B cell (primary cell): ENCODE results near the gene SMYD2. TPM values are rescaled to one million over a fixed set of nuclear protein-coding genes. Genes with fewer than 3 reads are reported as not detected.
"Not testable (repeated sequence)": the region's sequence is repeated elsewhere in the genome, so short reads cannot be mapped to it uniquely, and the experiment has no call there.

Experiments
- ATAC-seq: fragments of 200-7000 bp; cut with Tn5 transposase; one replicate; pipeline ENCODE4 v1.10.0; 2021; ENCODE audit warnings: low read depth, mild to moderate bottlenecking, moderate number of reproducible peaks, moderate library complexity
- CTCF ChIA-PET: fragments of 350-600 bp; sonication (Branson Sonifier 250); formaldehyde crosslinking; loops from one replicate; lab custom pipeline; 2021; ENCODE audit warnings: antibody characterized with exemption, inconsistent platforms; lab: Charles Lee
- POLR2A ChIA-PET: fragments of 350-600 bp; sonication (Branson Sonifier 250); formaldehyde crosslinking; loops from one replicate; lab custom pipeline; 2021; ENCODE audit warnings: antibody characterized with exemption; lab: Charles Lee
- DNase-seq: peaks from one replicate; pipeline ENCODE4 v3.0.0; 2013
- H2AFZ ChIP-seq: 2 replicates; pipeline ENCODE4 v1.6.1; 2012; ENCODE audit warnings: mild to moderate bottlenecking, low read depth, low read length; ENCODE audit not compliant: insufficient read depth, poor library complexity, severe bottlenecking
- H3K27ac ChIP-seq, 2 donors: 1 replicate in 1 of 2; 2 replicates in 1 of 2; pipeline ENCODE4 v1.5.1; 2012 to 2013; ENCODE audit warnings: low read length in 2 of 2, mild to moderate bottlenecking in 2 of 2, moderate library complexity in 1 of 2
- H3K27me3 ChIP-seq, 4 experiments: fragments of 200-600 bp in 1 of 4; sonication (generic) in 1 of 4; replicated peaks in 1 of 4; 1 replicate in 2 of 4; 2 replicates in 2 of 4; pipeline versions ENCODE4 v1.6.1 to v1.7.0; 2013 to 2016; ENCODE audit warnings: low read length in 3 of 4, mild to moderate bottlenecking in 2 of 4, mixed read lengths in 1 of 4, moderate library complexity in 1 of 4; ENCODE audit not compliant: insufficient read depth in 4 of 4, control insufficient read depth in 3 of 4; ENCODE audit errors: control extremely low read depth in 1 of 4
- H3K36me3 ChIP-seq, 2 experiments: replicated peaks in 1 of 2; 1 replicate in 1 of 2; 2 replicates in 1 of 2; pipeline versions ENCODE4 v1.6.1 to v1.7.1; 2013; ENCODE audit warnings: low read length in 1 of 2; ENCODE audit not compliant: insufficient read depth in 2 of 2, control insufficient read depth in 1 of 2; ENCODE audit errors: control extremely low read depth in 1 of 2, extremely low read depth in 1 of 2
- H3K4me1 ChIP-seq, 2 donors: fragments of 200-600 bp in 1 of 2; sonication (generic) in 1 of 2; 1 replicate in 1 of 2; 2 replicates in 1 of 2; pipeline versions ENCODE4 v1.5.1 to v1.6.1; 2013 to 2017; ENCODE audit warnings: low read length in 2 of 2; ENCODE audit not compliant: control insufficient read depth in 2 of 2, insufficient read depth in 2 of 2
- H3K4me2 ChIP-seq: replicated peaks from 2 replicates; pipeline ENCODE3; 2012; ENCODE audit warnings: mild to moderate bottlenecking, low read depth, low read length; ENCODE audit not compliant: poor library complexity, severe bottlenecking
- H3K4me3 ChIP-seq, 5 experiments: fragments of 200-600 bp in 1 of 5; sonication (generic) in 1 of 5; 1 replicate in 3 of 5; 2 replicates in 2 of 5; pipeline versions ENCODE4 v1.5.1 to v1.7.0; 2011 to 2016; ENCODE audit warnings: low read length in 4 of 5, mild to moderate bottlenecking in 4 of 5, low read depth in 2 of 5, control low read depth in 1 of 5, moderate library complexity in 1 of 5; ENCODE audit not compliant: insufficient read depth in 1 of 5; ENCODE audit errors: control extremely low read depth in 1 of 5, extremely low read depth in 1 of 5
- H3K79me2 ChIP-seq: fragments of 200-600 bp; sonication (generic); one replicate; pipeline ENCODE4 v1.6.0; 2016; ENCODE audit warnings: low read length; ENCODE audit not compliant: control insufficient read depth, insufficient read depth
- H3K9ac ChIP-seq: fragments of 200-600 bp; sonication (generic); 2 replicates; pipeline ENCODE4 v1.6.1; 2017; ENCODE audit warnings: mild to moderate bottlenecking, low read length, moderate library complexity
- H3K9me3 ChIP-seq, 3 donors: one replicate each; pipeline versions ENCODE4 v1.6.1 to v1.7.1; 2013; ENCODE audit warnings: low read length in 2 of 3; ENCODE audit not compliant: control insufficient read depth in 2 of 3, insufficient read depth in 1 of 3; ENCODE audit errors: control extremely low read depth in 1 of 3
- H4K20me1 ChIP-seq: 2 replicates; pipeline ENCODE4 v1.6.0; 2012; ENCODE audit warnings: mild to moderate bottlenecking, low read length; ENCODE audit not compliant: insufficient read depth, control insufficient read depth, poor library complexity, severe bottlenecking
- H3K27ac Mint-ChIP-seq: one replicate; pipeline ENCODE4 v1.8.0; 2021; ENCODE audit warnings: mixed read lengths
- H3K27me3 Mint-ChIP-seq: one replicate; pipeline ENCODE4 v1.8.0; 2021; ENCODE audit warnings: mixed read lengths
- H3K4me1 Mint-ChIP-seq: one replicate; pipeline ENCODE4 v1.8.0; 2021; ENCODE audit warnings: mixed read lengths
- H3K4me3 Mint-ChIP-seq: one replicate; pipeline ENCODE4 v1.8.0; 2021; ENCODE audit warnings: mixed read lengths
- H3K9me3 Mint-ChIP-seq: one replicate; pipeline ENCODE4 v1.8.0; 2022; ENCODE audit warnings: mixed read lengths; ENCODE audit not compliant: insufficient read depth
- EZH2 ChIP-seq: IDR thresholded peaks from 2 replicates; pipeline ENCODE4 v1.6.1; 2012; ENCODE audit warnings: borderline replicate concordance, low read depth, mild to moderate bottlenecking, moderate library complexity, low read length; ENCODE audit not compliant: insufficient read depth, poor library complexity, severe bottlenecking
- WGBS: methylation state at CpG from one replicate; pipeline ENCODE4 v1.1.5; 2013; ENCODE audit warnings: missing lambda C conversion rate; ENCODE audit not compliant: insufficient coverage; 5-methylcytosine and 5-hydroxymethylcytosine counted together
- intact Hi-C: fragments of 100-400 bp; cut with micrococcal nuclease; formaldehyde crosslinking; loops from one replicate; pipeline ENCODE4 v1.10.0; 2022
- polyA plus RNA-seq: library from polyadenylated mRNA; depleted of rRNA; stranded (reverse); fragments of >200 nt; gene quantifications from 2 replicates; pipeline ENCODE4 v1.2.3, GENCODE V29; 2012
- total RNA-seq, 2 donors: library from RNA; stranded (reverse); fragments of 120-200 nt in 1 of 2; gene quantifications; 1 replicate in 1 of 2; 2 replicates in 1 of 2; pipeline versions ENCODE4 v1.2.3 to v1.2.4, GENCODE V29; 2013 to 2022
- TF ChIP-seq, protein P1 (sequence below): fragments of 200-600 bp; IDR thresholded peaks from one replicate; pipeline ENCODE4 v1.8.0; 2022; ENCODE audit warnings: antibody characterized with exemption, mild to moderate bottlenecking

The SMYD2 gene
- total and polyA plus RNA-seq, 2 donors (not counting 1 experiment from before 2014, with no cell fraction given) = 21.2 to 29.1 TPM

GRCh38 chr1:214272964-214273533, 7.9 kb upstream of the SMYD2 start:
- no peak overlapping the region for H3K4me2 ChIP-seq
- H3K9ac ChIP-seq = no peak overlapping the region
- DNase-seq = no peak
- CTCF ChIA-PET = interaction anchor here (1.1 to 4.4 kb wide), 3 partner anchors 12 to 59 kb away, joined by 4 to 31 read pairs (median 25); no protein-coding TSS in a partner anchor
- H3K27me3 ChIP-seq = peaks cover 0 to 4% (median 0%) of the 10 kb centered on the region in 4 experiments
- ATAC-seq = no peak
- intact Hi-C loops = no loop called here
- Mint-ChIP-seq H3K27me3 (peaks cover 12% of the 10 kb centered on the region), H3K4me3 (no peak overlapping the region), H3K4me1 (no peaks in the 10 kb centered on the region), H3K9me3 (no peaks in the 10 kb centered on the region), H3K27ac (no peak overlapping the region)
- H3K36me3 ChIP-seq = no peaks in the 10 kb centered on the region
- no peaks in the 10 kb centered on the region for H4K20me1 ChIP-seq
- POLR2A ChIA-PET = interaction anchor here (0.6 kb wide), 1 partner anchor 9 kb away, joined by 3 read pairs; no protein-coding TSS in a partner anchor
- peaks cover 0 to 11% (median 0%) of the 10 kb centered on the region in 3 donors for H3K9me3 ChIP-seq
- no peaks in the 10 kb centered on the region for H3K79me2 ChIP-seq
- no peaks in the 10 kb centered on the region for H3K4me1 ChIP-seq
- H2AFZ ChIP-seq = no peak overlapping the region
- no peak overlapping the region for H3K27ac ChIP-seq
- 60% methylated on average over 1 of the region's 2 CpGs for WGBS
- H3K4me3 ChIP-seq = no peak overlapping the region
- TF ChIP-seq EZH2 = no peak
- TF ChIP-seq, protein P1, sequence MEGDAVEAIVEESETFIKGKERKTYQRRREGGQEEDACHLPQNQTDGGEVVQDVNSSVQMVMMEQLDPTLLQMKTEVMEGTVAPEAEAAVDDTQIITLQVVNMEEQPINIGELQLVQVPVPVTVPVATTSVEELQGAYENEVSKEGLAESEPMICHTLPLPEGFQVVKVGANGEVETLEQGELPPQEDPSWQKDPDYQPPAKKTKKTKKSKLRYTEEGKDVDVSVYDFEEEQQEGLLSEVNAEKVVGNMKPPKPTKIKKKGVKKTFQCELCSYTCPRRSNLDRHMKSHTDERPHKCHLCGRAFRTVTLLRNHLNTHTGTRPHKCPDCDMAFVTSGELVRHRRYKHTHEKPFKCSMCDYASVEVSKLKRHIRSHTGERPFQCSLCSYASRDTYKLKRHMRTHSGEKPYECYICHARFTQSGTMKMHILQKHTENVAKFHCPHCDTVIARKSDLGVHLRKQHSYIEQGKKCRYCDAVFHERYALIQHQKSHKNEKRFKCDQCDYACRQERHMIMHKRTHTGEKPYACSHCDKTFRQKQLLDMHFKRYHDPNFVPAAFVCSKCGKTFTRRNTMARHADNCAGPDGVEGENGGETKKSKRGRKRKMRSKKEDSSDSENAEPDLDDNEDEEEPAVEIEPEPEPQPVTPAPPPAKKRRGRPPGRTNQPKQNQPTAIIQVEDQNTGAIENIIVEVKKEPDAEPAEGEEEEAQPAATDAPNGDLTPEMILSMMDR = no peak

- WGBS = 100% methylated on average over 2 of the region's 4 CpGs
- Histone ChIP-seq H3K9me3 (peaks cover 0 to 11% (median 0%) of the 10 kb centered on the region in 3 donors), H3K4me1 (peaks cover 6 to 11% of the 10 kb centered on the region in 2 donors)
- peaks cover 12% of the 10 kb centered on the region for H3K4me1 Mint-ChIP-seq
- H3K79me2 ChIP-seq, H4K20me1 ChIP-seq, POLR2A ChIA-PET, H3K9me3 Mint-ChIP-seq, ATAC-seq, H3K36me3 ChIP-seq, H3K27ac Mint-ChIP-seq, H3K27me3 ChIP-seq, H3K27me3 Mint-ChIP-seq, H3K9ac ChIP-seq, H3K27ac ChIP-seq, H3K4me3 ChIP-seq, intact Hi-C loops, H3K4me3 Mint-ChIP-seq, DNase-seq, H3K4me2 ChIP-seq, H2AFZ ChIP-seq: not testable (repeated sequence)
- CTCF ChIA-PET = interaction anchor here (1.8 to 6.7 kb wide), 3 partner anchors 15 to 57 kb away, joined by 6 to 46 read pairs (median 12); no protein-coding TSS in a partner anchor
Measured at GRCh38 chr1:214275700-214276099, 5.3 kb upstream of the SMYD2 start.
